Endometrial microvascular endothelial cells (primary cell): ENCODE results near the gene KRTAP9-6. TPM values are rescaled to one million over a fixed set of nuclear protein-coding genes. Genes with fewer than 3 reads are reported as not detected.
"Not testable (repeated sequence)": the region's sequence is repeated elsewhere in the genome, so short reads cannot be mapped to it uniquely, and the experiment has no call there.

Source experiments
- in situ Hi-C: cut with HindIII; loops from 2 replicates; pipeline ENCODE4 v1.10.0; 2017; ENCODE audit warnings: low sequenced_read_pairs, low pct_unique_long_range_greater_than_20kb; ENCODE audit errors: inconsistent ontology term
- total RNA-seq: library from RNA; depleted of rRNA; stranded (reverse); fragments of >200 nt; gene quantifications from one replicate; pipeline ENCODE4 v1.2.3, GENCODE V29; 2015; ENCODE audit errors: inconsistent ontology term

KRTAP9-6 gene
- total RNA-seq, 1 donor from 2014 or later, result not detected

DNA sequence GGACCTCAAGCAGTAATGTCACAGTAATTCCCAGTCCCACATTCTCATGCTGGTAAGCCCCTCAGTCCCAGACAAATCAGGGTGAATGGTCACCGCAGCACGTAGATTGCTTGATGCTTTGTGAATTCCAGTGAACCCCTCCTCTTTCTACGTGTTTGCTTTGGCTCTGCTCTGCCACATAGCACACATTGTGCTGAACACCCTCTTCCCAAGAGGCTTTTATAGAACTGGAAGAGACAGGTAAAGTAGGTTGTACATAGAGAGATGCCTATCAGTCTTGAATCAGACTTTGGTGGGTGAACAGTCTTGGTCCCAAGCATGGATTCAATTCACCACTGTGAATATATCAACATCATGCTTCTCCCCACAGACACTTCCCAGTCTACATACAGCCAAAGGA is 579 bp upstream of the KRTAP9-6 start:
- in situ Hi-C loops, result no loop called here

DNA sequence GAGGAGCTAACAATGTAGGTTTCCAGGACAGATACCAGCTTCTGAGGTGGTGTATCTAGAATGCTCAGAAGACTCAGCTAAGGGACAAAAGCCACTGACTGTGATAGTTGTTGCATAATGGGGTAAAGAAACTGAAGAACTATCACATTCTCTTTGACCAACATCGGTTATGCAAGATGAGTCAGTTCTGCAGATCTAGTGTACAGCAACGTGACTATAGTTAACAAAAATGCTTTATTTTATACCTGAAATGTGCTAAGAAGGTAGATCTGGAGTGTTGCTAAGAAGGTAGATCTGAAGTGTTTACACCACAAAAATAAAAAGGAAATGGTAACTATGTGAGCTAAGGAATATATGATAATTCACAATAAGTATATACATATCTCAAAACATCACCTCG is 2.5 kb downstream of the KRTAP9-6 start:
- in situ Hi-C loops, result no loop called here

DNA sequence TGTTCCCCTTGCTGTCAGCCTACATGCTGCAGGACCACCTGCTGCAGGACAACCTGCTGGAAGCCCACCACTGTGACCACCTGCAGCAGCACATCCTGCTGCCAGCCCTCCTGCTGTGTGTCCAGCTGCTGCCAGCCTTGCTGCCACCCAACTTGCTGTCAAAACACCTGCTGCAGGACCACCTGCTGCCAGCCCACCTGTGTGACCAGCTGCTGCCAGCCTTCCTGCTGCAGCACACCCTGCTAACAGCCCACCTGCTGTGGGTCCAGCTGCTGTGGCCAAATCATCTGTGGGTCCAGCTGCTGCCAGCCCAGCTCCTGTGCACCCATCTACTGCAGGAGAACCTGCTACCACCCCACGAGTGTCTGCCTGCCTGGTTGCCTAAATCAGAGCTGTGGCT is 6.1 kb downstream of the KRTAP9-6 start:
- in situ Hi-C loops, result not testable (repeated sequence)

DNA sequence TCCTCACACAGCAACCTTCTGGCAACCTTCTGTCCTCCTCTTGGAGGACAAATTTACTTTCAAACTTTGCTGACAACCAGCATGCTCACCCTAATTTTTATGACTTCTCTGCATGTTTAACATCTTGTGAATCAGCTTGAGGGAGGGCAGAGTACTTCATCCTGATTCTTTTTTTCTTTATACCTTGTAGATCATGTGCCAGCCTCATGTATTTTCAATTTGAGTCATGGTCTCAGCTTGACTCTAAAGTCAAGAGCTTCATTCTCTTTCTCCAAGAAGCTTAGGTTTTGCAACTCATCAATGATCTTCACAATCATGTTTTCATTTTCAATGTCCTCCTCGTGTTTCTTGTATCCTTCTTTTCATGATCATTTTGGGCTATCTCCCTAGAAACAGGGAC is 6.7 kb downstream of the KRTAP9-6 start:
- in situ Hi-C loops, result no loop called here

DNA sequence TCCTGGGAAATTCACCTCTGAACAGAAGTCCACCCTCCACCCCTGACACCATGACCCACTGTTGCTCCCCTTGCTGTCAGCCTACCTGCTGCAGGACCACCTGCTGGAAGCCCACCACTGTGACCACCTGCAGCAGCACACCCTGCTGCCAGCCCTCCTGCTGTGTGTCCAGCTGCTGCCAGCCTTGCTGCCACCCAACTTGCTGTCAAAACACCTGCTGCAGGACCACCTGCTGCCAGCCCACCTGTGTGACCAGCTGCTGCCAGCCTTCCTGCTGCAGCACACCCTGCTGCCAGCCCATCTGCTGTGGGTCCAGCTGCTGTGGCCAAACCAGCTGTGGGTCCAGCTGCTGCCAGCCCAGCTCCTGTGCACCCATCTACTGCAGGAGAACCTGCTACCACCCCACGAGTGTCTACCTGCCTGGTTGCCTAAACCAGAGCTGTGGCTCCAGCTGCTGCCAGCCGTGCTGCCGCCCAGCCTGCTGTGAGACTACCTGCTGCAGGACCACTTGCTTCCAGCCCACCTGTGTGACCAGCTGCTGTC is 10.5 kb downstream of the KRTAP9-6 start, which contains the start of gene KRTAP9-7:
Gene KRTAP9-7 (plus strand): TSS at position 51 of the 543 bp plus-strand sequence. CDS start 0 bp downstream, at position 51.
- in situ Hi-C loops, result not testable (repeated sequence)

DNA sequence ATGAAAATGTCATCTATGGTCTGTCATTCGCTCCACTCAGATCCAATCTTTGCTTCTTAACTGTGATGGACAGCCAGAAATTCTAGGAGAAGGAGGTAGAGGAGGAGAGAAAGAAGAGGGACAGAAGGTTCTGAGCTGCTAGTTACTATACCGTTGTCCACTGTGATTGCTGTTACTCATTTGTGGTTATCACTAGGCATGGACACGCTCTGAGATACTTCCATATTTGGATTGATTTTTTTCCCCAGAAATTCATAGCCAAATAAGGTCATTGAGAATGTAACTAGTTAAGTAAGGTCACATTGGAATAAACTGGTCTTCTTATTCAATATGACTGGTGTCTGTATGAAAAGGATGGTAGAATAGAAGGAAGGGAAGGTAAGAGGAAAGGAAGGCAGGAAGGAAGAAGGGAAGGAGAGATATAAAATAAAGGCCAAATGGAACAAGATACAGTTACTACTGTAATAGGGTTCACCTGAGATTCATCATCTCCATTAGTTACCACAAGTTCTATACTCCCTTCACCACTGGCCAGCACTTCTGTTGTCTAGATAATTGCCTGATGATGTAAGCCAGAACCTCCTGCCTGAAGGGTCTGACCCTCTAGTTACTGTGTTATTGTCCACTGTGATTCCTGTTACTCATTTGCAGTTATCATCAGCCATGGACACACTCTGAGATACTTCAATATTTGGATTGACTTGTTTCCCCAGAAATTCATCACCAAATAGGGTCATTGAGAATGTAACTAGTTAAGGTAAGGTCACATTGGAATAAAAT is 13.2 kb downstream of the KRTAP9-6 start:
- in situ Hi-C loops, result no loop called here

DNA sequence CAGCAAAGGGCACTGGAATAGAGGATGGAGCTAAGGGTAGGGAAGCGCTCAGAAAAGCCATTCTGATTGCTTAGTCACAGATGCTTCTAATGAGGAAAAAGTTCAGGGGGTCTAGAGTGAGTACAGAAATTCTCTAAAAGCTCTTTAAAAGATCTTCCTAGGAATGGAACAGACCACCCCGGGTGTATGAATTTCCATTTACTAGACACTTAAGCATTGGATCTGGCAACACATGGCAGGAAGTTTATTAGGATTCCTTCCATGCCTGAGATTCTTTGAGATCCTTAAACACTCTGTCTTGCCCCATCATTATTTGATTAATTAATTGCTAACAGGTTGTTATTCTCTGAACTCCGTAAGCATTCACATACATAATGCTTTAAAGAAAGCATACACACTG is 18.9 kb downstream of the KRTAP9-6 start:
- in situ Hi-C loops, result no loop called here

DNA sequence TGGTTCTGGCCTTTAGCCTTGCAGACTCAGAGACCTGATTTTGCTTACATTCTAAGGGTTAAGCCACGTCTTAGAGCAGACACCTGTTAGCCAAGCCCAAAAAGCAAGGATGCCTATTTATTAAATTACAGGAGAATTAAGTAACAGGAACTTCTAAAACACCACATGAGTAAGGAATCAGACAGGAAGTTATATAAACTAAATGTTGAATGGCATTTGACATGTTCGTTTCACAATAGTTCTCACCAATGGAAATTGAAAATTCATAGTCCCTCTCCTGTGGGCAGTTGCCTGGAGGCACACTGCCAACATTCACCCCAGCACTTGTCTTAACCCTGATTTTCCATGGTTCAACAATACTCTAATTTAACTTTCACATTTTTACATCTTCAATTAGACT is 19.4 kb downstream of the KRTAP9-6 start:
- in situ Hi-C loops, result no loop called here

DNA sequence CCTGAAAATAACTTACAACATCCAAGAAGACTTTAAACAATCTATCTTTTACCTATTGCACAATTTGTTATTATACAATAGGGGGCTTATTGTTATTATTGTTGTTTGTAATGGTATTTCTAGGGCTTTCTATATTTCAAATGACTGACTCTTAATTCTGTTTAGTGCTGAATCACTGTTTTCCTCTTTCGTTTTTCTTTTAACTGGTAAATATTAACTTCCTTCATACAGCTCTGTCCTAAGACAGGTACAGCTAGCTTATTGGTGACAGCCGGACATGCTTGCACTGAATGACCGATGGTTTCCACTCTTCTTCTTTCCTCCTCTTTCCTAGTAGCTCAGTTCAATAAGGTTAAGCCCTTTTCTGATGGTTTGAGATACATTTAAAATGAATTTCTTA is 21.9 kb downstream of the KRTAP9-6 start:
- in situ Hi-C loops, result no loop called here

DNA sequence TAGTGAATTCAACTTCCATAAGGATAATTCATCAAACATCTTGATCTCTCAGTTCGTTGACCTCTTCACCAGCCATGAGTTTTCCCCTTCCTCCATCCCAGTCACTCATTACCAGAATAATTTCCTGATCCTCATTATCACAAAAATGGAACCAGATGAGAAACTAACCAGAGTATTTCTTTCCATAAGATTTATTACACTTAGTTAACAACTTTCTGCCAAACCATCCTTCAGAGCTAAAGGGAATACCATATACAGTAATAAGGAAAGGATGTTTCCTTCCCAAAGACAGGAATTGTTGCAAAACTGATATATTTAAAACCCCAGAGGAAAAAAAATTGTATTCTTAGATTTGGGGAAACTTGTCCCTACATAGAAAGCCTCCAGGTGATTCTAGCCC is 28.8 kb downstream of the KRTAP9-6 start:
- in situ Hi-C loops, result no loop called here

DNA sequence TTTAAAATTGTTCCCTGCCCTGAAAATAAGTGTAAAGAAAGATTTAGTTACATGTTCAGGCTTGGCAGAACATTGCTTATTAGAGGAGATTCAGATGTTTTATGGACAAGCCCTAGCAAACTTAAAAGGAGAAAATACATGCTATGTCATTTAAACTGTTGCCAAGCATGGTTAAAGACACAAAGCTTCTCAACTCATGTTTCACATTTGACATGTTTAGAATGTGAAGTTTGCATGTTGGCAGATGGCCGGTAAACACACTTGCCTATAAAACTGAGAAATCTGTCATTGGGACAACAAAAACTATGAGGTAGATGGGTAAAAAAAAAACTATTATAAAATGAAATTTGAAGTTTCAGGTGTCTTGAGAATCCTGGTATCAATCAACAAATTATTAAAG is 31.7 kb downstream of the KRTAP9-6 start:
- in situ Hi-C loops, result no loop called here

DNA sequence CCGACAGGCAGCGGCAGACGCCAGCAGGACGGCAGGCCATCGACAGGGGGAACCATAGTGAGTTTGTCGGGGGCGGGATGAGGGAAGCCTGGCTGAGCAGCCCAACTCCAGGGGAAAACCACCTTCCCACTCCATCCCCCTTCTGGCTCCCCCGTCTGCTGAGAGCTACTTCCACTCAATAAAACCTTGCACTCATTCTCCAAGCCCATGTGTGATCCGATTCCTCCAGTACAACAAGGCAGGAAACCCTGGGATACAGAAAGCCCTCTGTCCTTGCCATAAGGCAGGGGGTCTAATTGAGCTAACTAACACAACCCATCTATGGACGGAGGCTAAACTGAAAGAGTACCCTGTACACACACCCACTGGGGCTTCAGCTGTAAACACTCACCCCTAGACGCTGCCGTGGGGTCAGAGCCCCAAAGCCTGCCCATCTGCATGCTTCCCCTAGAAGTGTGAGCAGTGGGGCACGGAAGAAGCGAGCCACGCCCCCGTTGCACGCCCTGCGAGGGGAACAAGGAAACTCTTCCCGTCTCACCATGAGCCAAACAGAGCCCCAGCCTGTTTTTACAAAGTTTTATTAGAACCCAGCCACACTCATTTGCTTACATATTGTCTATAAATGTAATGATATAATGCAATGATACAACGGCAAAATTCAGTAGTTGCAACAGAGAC is 33.4 kb downstream of the KRTAP9-6 start:
- in situ Hi-C loops, result no loop called here

DNA sequence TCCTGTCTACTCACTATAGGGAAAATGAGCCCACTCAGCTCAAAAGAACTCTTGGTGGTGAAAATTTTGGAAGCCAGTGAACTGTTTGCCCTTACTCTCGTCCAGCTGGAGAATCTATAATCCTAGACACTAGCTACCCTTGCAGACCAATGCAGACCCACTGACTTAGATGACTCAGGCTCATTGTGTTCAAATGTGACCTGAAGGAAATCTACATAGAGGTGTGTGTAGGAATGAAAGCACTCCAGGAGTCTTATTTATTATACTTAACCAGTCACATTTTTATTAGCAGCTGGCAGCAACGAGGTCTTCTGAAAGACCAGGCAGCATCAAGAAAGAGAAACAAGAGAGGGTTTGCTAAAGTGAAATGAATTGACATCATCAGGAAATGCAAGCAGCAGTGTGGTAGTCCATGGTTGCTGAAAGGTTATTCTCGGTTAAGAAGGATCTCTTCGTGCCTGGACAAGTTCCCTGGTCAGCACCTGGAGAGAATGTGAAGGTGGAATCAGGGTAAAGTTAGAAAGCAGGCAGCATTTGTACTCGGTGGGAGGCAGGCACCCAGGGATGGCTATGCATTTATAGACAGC is 36.1 kb downstream of the KRTAP9-6 start:
- in situ Hi-C loops, result no loop called here

DNA sequence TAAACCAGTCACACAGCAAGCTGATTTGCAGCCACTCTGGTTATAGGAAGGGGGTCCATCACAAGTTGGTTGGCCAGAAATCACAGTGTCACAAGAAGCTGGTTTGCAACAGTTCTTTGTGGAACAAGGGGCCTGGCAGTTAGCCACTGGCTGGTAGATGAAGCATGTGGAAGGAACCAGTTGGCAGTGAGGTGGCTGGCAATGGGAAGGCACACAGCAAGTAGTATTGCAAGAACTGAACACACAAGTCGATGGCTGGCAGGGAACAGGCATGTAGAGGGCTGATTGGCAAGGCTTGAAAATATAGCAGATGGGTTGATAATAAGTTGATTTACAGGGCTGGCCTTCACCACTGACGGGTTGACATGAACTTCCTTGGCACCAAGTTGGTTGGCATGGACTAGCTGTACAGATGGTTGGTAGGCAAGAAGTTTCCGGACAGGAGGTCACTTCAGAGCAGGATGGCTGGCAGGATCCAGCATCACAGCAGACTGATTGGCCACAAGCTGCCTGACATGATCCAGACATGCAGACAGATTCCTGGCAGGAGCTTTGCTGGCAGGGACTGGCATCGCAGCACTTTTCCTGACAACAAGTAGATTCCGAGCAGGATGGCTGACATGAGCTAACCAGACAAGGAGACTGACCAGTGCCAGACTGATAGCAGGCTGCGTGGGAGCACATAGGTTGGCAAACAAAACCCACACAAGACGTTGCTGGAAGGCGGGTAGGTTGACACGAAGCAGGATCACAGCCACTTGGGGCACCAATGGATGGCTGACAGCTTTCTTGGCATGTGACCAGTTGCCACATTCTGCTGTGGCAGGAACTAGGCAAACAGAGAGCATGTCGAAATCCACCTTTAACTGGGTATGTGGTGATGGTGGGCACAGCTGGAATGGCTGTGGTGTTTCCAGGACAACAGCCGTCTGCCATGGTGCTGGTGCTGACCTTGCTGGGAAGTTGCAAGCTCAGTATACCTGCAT is 37.0 kb downstream of the KRTAP9-6 start, which contains the start of gene KRTAP29-1:
Gene KRTAP29-1 (minus strand): TSS at position 936 of the 986 bp plus-strand sequence. CDS start 0 bp downstream, at position 936.
- in situ Hi-C loops, result no loop called here

DNA sequence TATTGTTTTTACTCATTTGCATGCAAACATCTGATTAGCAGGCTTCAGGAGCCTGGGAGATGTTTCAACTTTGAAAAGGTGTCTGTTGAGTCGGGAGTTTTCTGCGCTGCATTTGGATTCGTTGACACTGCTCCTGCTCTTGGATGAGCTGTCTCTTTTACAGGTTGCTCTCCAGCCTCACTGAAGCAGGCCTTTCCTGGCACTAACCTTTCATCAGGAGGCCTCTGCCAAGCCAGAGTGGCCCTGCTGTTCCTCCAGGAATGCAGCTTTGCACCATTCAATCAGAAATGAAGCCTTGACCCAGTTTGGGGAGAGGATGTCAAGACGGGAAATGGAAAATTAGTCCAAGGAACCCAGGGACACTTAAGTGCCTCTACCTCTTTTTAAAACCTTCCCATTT is 37.8 kb downstream of the KRTAP9-6 start:
- in situ Hi-C loops, result no loop called here

DNA sequence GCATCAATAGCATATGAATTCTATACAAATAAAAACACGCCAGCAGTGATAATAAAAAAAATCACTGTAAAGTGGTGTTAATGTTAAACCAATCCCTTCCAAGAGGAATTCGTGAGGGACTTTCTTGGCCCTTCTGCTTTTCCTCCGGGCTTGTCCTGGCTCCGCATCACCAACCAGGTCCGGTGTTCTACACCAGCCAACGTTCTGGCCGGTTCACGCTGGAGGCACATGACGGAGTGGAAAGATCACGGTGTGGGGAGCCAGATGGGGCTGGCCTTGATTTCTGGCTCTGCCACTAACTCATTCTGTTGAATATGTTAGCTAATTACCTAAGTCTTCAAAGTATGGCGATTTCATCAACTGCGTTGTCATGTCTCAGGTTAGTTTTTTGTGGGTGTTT is 38.9 kb downstream of the KRTAP9-6 start:
- in situ Hi-C loops, result no loop called here

DNA sequence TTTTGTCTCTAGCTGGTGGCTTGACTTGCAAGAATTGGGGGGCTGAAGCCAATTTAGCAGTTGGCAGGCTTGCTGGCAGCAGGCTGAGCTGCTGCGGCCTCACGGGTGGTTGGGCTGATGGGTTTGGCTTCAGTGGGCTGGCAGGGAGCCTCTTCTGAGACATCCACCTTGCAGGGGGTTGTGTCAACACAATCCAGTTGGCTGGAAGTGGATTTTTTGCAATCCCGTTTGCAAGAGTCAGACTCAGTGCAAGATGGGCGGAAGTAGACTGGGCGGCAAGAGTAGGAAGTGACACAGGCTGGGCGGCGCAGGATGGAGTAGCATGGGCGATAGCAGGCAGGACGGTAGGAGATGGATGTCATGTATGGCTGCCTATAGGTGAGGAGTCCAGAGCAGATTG is 42.5 kb downstream of the KRTAP9-6 start:
- in situ Hi-C loops, result no loop called here

DNA sequence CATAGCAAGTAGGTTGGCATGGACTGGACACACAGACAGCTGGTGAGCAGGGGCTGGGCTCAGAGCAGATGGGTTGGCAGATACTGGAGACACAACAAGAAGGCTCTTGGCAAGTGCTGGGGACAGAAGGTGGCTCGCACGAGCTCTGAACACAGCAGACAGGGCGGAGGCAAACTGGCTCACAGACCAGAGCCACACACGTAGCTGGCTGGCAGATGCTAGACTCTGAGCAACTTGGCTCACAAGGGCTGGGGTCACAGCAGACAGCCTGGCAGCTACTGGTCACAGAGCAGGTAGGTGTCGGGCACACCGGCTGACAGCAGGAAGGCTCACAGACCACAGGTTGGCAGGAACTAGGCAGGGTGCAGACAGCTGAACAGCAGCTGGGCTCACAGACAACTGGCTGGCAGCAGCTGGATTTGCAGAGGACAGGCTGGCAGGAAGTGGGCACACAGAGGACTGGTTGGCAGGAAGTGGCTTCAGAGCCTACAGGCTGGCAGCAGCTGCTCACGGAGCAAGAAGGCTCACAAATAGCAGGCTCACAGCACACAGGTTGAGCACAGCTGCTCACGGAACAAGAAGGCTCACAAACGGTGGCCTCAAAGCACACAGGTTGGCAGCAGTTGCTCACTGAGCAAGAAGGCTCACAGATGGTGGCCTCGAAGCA is 43.2 kb downstream of the KRTAP9-6 start:
- in situ Hi-C loops, result no loop called here
